B cell (primary cell): Measurements from ENCODE around the gene MYH14. TPM values are rescaled to one million over a fixed set of nuclear protein-coding genes. Genes with fewer than 3 reads are reported as not detected.

Source experiments
- ATAC-seq: fragments of 200-7000 bp; cut with Tn5 transposase; one replicate; pipeline ENCODE4 v1.10.0; 2021; ENCODE audit warnings: low read depth, mild to moderate bottlenecking, moderate number of reproducible peaks, moderate library complexity
- CTCF ChIA-PET: fragments of 350-600 bp; sonication (Branson Sonifier 250); formaldehyde crosslinking; loops from one replicate; lab custom pipeline; 2021; ENCODE audit warnings: antibody characterized with exemption, inconsistent platforms; lab: Charles Lee
- POLR2A ChIA-PET: fragments of 350-600 bp; sonication (Branson Sonifier 250); formaldehyde crosslinking; loops from one replicate; lab custom pipeline; 2021; ENCODE audit warnings: antibody characterized with exemption; lab: Charles Lee
- DNase-seq: peaks from one replicate; pipeline ENCODE4 v3.0.0; 2013
- H2AFZ ChIP-seq: 2 replicates; pipeline ENCODE4 v1.6.1; 2012; ENCODE audit warnings: mild to moderate bottlenecking, low read depth, low read length; ENCODE audit not compliant: insufficient read depth, poor library complexity, severe bottlenecking
- H3K27ac ChIP-seq, 2 donors: 1 replicate in 1 of 2; 2 replicates in 1 of 2; pipeline ENCODE4 v1.5.1; 2012 to 2013; ENCODE audit warnings: low read length in 2 of 2, mild to moderate bottlenecking in 2 of 2, moderate library complexity in 1 of 2
- H3K27me3 ChIP-seq, 4 experiments: fragments of 200-600 bp in 1 of 4; sonication (generic) in 1 of 4; replicated peaks in 1 of 4; 1 replicate in 2 of 4; 2 replicates in 2 of 4; pipeline versions ENCODE4 v1.6.1 to v1.7.0; 2013 to 2016; ENCODE audit warnings: low read length in 3 of 4, mild to moderate bottlenecking in 2 of 4, mixed read lengths in 1 of 4, moderate library complexity in 1 of 4; ENCODE audit not compliant: insufficient read depth in 4 of 4, control insufficient read depth in 3 of 4; ENCODE audit errors: control extremely low read depth in 1 of 4
- H3K36me3 ChIP-seq, 2 experiments: replicated peaks in 1 of 2; 1 replicate in 1 of 2; 2 replicates in 1 of 2; pipeline versions ENCODE4 v1.6.1 to v1.7.1; 2013; ENCODE audit warnings: low read length in 1 of 2; ENCODE audit not compliant: insufficient read depth in 2 of 2, control insufficient read depth in 1 of 2; ENCODE audit errors: control extremely low read depth in 1 of 2, extremely low read depth in 1 of 2
- H3K4me1 ChIP-seq, 2 donors: fragments of 200-600 bp in 1 of 2; sonication (generic) in 1 of 2; 1 replicate in 1 of 2; 2 replicates in 1 of 2; pipeline versions ENCODE4 v1.5.1 to v1.6.1; 2013 to 2017; ENCODE audit warnings: low read length in 2 of 2; ENCODE audit not compliant: control insufficient read depth in 2 of 2, insufficient read depth in 2 of 2
- H3K4me2 ChIP-seq: replicated peaks from 2 replicates; pipeline ENCODE3; 2012; ENCODE audit warnings: mild to moderate bottlenecking, low read depth, low read length; ENCODE audit not compliant: poor library complexity, severe bottlenecking
- H3K4me3 ChIP-seq, 5 experiments: fragments of 200-600 bp in 1 of 5; sonication (generic) in 1 of 5; 1 replicate in 3 of 5; 2 replicates in 2 of 5; pipeline versions ENCODE4 v1.5.1 to v1.7.0; 2011 to 2016; ENCODE audit warnings: low read length in 4 of 5, mild to moderate bottlenecking in 4 of 5, low read depth in 2 of 5, control low read depth in 1 of 5, moderate library complexity in 1 of 5; ENCODE audit not compliant: insufficient read depth in 1 of 5; ENCODE audit errors: control extremely low read depth in 1 of 5, extremely low read depth in 1 of 5
- H3K79me2 ChIP-seq: fragments of 200-600 bp; sonication (generic); one replicate; pipeline ENCODE4 v1.6.0; 2016; ENCODE audit warnings: low read length; ENCODE audit not compliant: control insufficient read depth, insufficient read depth
- H3K9ac ChIP-seq: fragments of 200-600 bp; sonication (generic); 2 replicates; pipeline ENCODE4 v1.6.1; 2017; ENCODE audit warnings: mild to moderate bottlenecking, low read length, moderate library complexity
- H3K9me3 ChIP-seq, 3 donors: one replicate each; pipeline versions ENCODE4 v1.6.1 to v1.7.1; 2013; ENCODE audit warnings: low read length in 2 of 3; ENCODE audit not compliant: control insufficient read depth in 2 of 3, insufficient read depth in 1 of 3; ENCODE audit errors: control extremely low read depth in 1 of 3
- H4K20me1 ChIP-seq: 2 replicates; pipeline ENCODE4 v1.6.0; 2012; ENCODE audit warnings: mild to moderate bottlenecking, low read length; ENCODE audit not compliant: insufficient read depth, control insufficient read depth, poor library complexity, severe bottlenecking
- H3K27ac Mint-ChIP-seq: one replicate; pipeline ENCODE4 v1.8.0; 2021; ENCODE audit warnings: mixed read lengths
- H3K27me3 Mint-ChIP-seq: one replicate; pipeline ENCODE4 v1.8.0; 2021; ENCODE audit warnings: mixed read lengths
- H3K4me1 Mint-ChIP-seq: one replicate; pipeline ENCODE4 v1.8.0; 2021; ENCODE audit warnings: mixed read lengths
- H3K4me3 Mint-ChIP-seq: one replicate; pipeline ENCODE4 v1.8.0; 2021; ENCODE audit warnings: mixed read lengths
- H3K9me3 Mint-ChIP-seq: one replicate; pipeline ENCODE4 v1.8.0; 2022; ENCODE audit warnings: mixed read lengths; ENCODE audit not compliant: insufficient read depth
- CTCF ChIP-seq: fragments of 200-600 bp; IDR thresholded peaks from one replicate; pipeline ENCODE4 v1.8.0; 2022; ENCODE audit warnings: antibody characterized with exemption, mild to moderate bottlenecking
- EZH2 ChIP-seq: IDR thresholded peaks from 2 replicates; pipeline ENCODE4 v1.6.1; 2012; ENCODE audit warnings: borderline replicate concordance, low read depth, mild to moderate bottlenecking, moderate library complexity, low read length; ENCODE audit not compliant: insufficient read depth, poor library complexity, severe bottlenecking
- WGBS: methylation state at CpG from one replicate; pipeline ENCODE4 v1.1.5; 2013; ENCODE audit warnings: missing lambda C conversion rate; ENCODE audit not compliant: insufficient coverage; 5-methylcytosine and 5-hydroxymethylcytosine counted together
- intact Hi-C: fragments of 100-400 bp; cut with micrococcal nuclease; formaldehyde crosslinking; loops from one replicate; pipeline ENCODE4 v1.10.0; 2022
- polyA plus RNA-seq: library from polyadenylated mRNA; depleted of rRNA; stranded (reverse); fragments of >200 nt; gene quantifications from 2 replicates; pipeline ENCODE4 v1.2.3, GENCODE V29; 2012
- total RNA-seq, 2 donors: library from RNA; stranded (reverse); fragments of 120-200 nt in 1 of 2; gene quantifications; 1 replicate in 1 of 2; 2 replicates in 1 of 2; pipeline versions ENCODE4 v1.2.3 to v1.2.4, GENCODE V29; 2013 to 2022

MYH14 gene
- total and polyA plus RNA-seq, 2 donors (not counting 1 experiment from before 2014, with no cell fraction given), result not detected

GRCh38 chr19:50286443-50286842 is 83.0 kb downstream of the MYH14 start:
- ChIA-PET CTCF (no interaction called here), POLR2A (no interaction called here)
- Histone ChIP-seq H3K4me3 (no peak overlapping the region), H3K4me2 (no peak overlapping the region), H3K27ac (no peak overlapping the region), H3K79me2 (no peaks in the 10 kb centered on the region), H3K27me3 (peaks cover 0 to 26% (median 4%) of the 10 kb centered on the region in 4 experiments), H2AFZ (no peak overlapping the region), H3K9ac (no peak overlapping the region), H3K9me3 (peaks cover 2 to 43% (median 21%) of the 10 kb centered on the region in 3 donors), H4K20me1 (no peaks in the 10 kb centered on the region), H3K36me3 (no peaks in the 10 kb centered on the region), H3K4me1 (no peaks in the 10 kb centered on the region)
- 96% methylated on average over 17 of the region's 18 CpGs for WGBS
- H3K4me1 Mint-ChIP-seq, result no peaks in the 10 kb centered on the region
- H3K27me3 Mint-ChIP-seq, result peaks cover 37% of the 10 kb centered on the region
- no peak for DNase-seq
- ATAC-seq, result no peak
- intact Hi-C loops, result no loop called here
- no peak overlapping the region for H3K4me3 Mint-ChIP-seq
- no peak overlapping the region for H3K27ac Mint-ChIP-seq
- TF ChIP-seq EZH2 (no peak), CTCF (no peak)
- H3K9me3 Mint-ChIP-seq, result peaks cover 17% of the 10 kb centered on the region

- Histone ChIP-seq H3K27me3 (peaks cover 0 to 30% (median 4%) of the 10 kb centered on the region in 4 experiments), H4K20me1 (no peaks in the 10 kb centered on the region), H3K4me1 (no peaks in the 10 kb centered on the region), H3K4me3 (no peak overlapping the region), H3K4me2 (no peak overlapping the region), H3K36me3 (no peaks in the 10 kb centered on the region), H3K79me2 (no peaks in the 10 kb centered on the region), H3K9me3 (peaks cover 2 to 43% (median 21%) of the 10 kb centered on the region in 3 donors), H3K27ac (no peak overlapping the region), H2AFZ (no peak overlapping the region), H3K9ac (no peak overlapping the region)
- peaks cover 17% of the 10 kb centered on the region for H3K9me3 Mint-ChIP-seq
- peaks cover 42% of the 10 kb centered on the region for H3K27me3 Mint-ChIP-seq
- CTCF ChIA-PET, result no interaction called here
- intact Hi-C loops, result no loop called here
- no peak overlapping the region for H3K27ac Mint-ChIP-seq
- no peaks in the 10 kb centered on the region for H3K4me1 Mint-ChIP-seq
- no peak overlapping the region for H3K4me3 Mint-ChIP-seq
- DNase-seq, result no peak
- WGBS, result no CpG with 5 or more reads among the region's 2 CpGs
- POLR2A ChIA-PET, result no interaction called here
- ATAC-seq, result no peak
- TF ChIP-seq CTCF, result no peak
- no peak for TF ChIP-seq EZH2
Observed at GRCh38 chr19:50287331-50287730, 83.9 kb downstream of the MYH14 start.
